ENCODE measurements around the gene USPL1. TPM values are rescaled to one million over a fixed set of nuclear protein-coding genes. Genes with fewer than 3 reads are reported as not detected.

The USPL1 gene
- total and polyA plus RNA-seq, 2 experiments from 2014 or later, result 10.0 to 13.0 TPM

GRCh38 chr13:30687601-30688000, 69.9 kb downstream of the USPL1 start:
- in situ Hi-C loops (cut with MboI), result loop anchor here (5.0 kb wide), 1 partner anchor 105 kb away; no protein-coding TSS in a partner anchor
- Histone ChIP-seq H3K9me2 (ENCODE audit: insufficient read depth) (no peaks in the 10 kb centered on the region), H3K9ac (no peak overlapping the region), H3F3A (ENCODE audit: insufficient read depth) (peaks cover 3% of the 10 kb centered on the region; the same call in 1 of the 2 replicates), H3K27me3 (replicated peaks; ENCODE audit: insufficient read depth) (no peaks in the 10 kb centered on the region), H3K27ac (no peak overlapping the region), H3K36me3 (ENCODE audit: low read depth) (no peaks in the 10 kb centered on the region), H4K20me1 (ENCODE audit: insufficient read depth) (no peaks in the 10 kb centered on the region), H3K9me3 (ENCODE audit: low read depth) (no peaks in the 10 kb centered on the region), H3K79me2 (ENCODE audit: insufficient read depth) (no peaks in the 10 kb centered on the region), H3K4me1 (ENCODE audit: insufficient read depth) (peaks cover 3% of the 10 kb centered on the region; the same call in 1 of the 2 replicates), H2AFZ (no peak overlapping the region), H3K4me3 (no peak overlapping the region), H3K4me2 (ENCODE audit: unreplicated experiment) (no peak overlapping the region)
- 89 to 94% methylated on average over 3 of the region's 3 CpGs for WGBS, 2 experiments (ENCODE audit: low coverage in 1 of 2, low lambda C conversion rate in 2 of 2, missing lambda C conversion rate in 2 of 2)
- no peak for TF ChIP-seq EZH2 (IDR thresholded peaks at IDR 0.05; ENCODE audit: insufficient read depth, poor library complexity, severe bottlenecking)
- TF ChIP-seq EZH2phosphoT487 (IDR thresholded peaks at IDR 0.05; ENCODE audit: insufficient read depth, low read depth), result no peak
- DNase-seq, result no peak

- in situ Hi-C loops (cut with MboI), result loop anchor here (5.0 kb wide), 1 partner anchor 103 kb away; no protein-coding TSS in a partner anchor
- Histone ChIP-seq H3K27me3 (replicated peaks; ENCODE audit: insufficient read depth) (no peaks in the 10 kb centered on the region), H3K36me3 (ENCODE audit: low read depth) (no peaks in the 10 kb centered on the region), H3K9ac (peak overlapping the region; percentile 71), H3K9me2 (ENCODE audit: insufficient read depth) (no peaks in the 10 kb centered on the region), H3K27ac (peak overlapping the region; percentile 74; the same call in 1 of the 2 replicates), H3K4me3 (peak overlapping the region; percentile 76), H3K79me2 (ENCODE audit: insufficient read depth) (no peaks in the 10 kb centered on the region), H3K4me1 (ENCODE audit: insufficient read depth) (peaks cover 3% of the 10 kb centered on the region; the same call in 1 of the 2 replicates), H3K4me2 (ENCODE audit: unreplicated experiment) (peak overlapping the region; percentile 78), H3K9me3 (ENCODE audit: low read depth) (no peaks in the 10 kb centered on the region), H2AFZ (peak overlapping the region; percentile 86), H4K20me1 (ENCODE audit: insufficient read depth) (no peaks in the 10 kb centered on the region), H3F3A (ENCODE audit: insufficient read depth) (peaks cover 3% of the 10 kb centered on the region; the same call in 1 of the 2 replicates)
- no peak for DNase-seq
- 84 to 92% methylated on average over 13 to 14 of the region's 14 CpGs for WGBS, 2 experiments (ENCODE audit: low coverage in 1 of 2, low lambda C conversion rate in 2 of 2, missing lambda C conversion rate in 2 of 2)
- TF ChIP-seq EZH2phosphoT487 (IDR thresholded peaks at IDR 0.05; ENCODE audit: insufficient read depth, low read depth) (no peak), EZH2 (IDR thresholded peaks at IDR 0.05; ENCODE audit: insufficient read depth, poor library complexity, severe bottlenecking) (no peak)
Measured at GRCh38 chr13:30689752-30690151, 72.0 kb downstream of the USPL1 start.

GRCh38 chr13:30690282-30691188, 72.8 kb downstream of the USPL1 start:
- Histone ChIP-seq H3K4me3 (peak overlapping the region; percentile 76), H3K9ac (peak overlapping the region; percentile 71)
- WGBS, 2 experiments (ENCODE audit: low coverage in 1 of 2, low lambda C conversion rate in 2 of 2, missing lambda C conversion rate in 2 of 2), result 1 to 8% methylated on average over 19 to 20 of the region's 21 CpGs

GRCh38 chr13:30692113-30692512, 74.4 kb downstream of the USPL1 start:
- Histone ChIP-seq H3K9me3 (ENCODE audit: low read depth) (no peaks in the 10 kb centered on the region), H3K36me3 (ENCODE audit: low read depth) (no peaks in the 10 kb centered on the region), H3K27me3 (replicated peaks; ENCODE audit: insufficient read depth) (no peaks in the 10 kb centered on the region), H3K27ac (no peak overlapping the region), H2AFZ (no peak overlapping the region), H3K4me1 (ENCODE audit: insufficient read depth) (peaks cover 3% of the 10 kb centered on the region; the same call in 1 of the 2 replicates), H3K4me3 (no peak overlapping the region), H4K20me1 (ENCODE audit: insufficient read depth) (no peaks in the 10 kb centered on the region), H3K79me2 (ENCODE audit: insufficient read depth) (no peaks in the 10 kb centered on the region), H3F3A (ENCODE audit: insufficient read depth) (peaks cover 3% of the 10 kb centered on the region; the same call in 1 of the 2 replicates), H3K4me2 (ENCODE audit: unreplicated experiment) (no peak overlapping the region), H3K9ac (no peak overlapping the region), H3K9me2 (ENCODE audit: insufficient read depth) (no peaks in the 10 kb centered on the region)
- 94 to 100% methylated on average over 1 of the region's 1 CpG for WGBS, 2 experiments (ENCODE audit: low coverage in 1 of 2, low lambda C conversion rate in 2 of 2, missing lambda C conversion rate in 2 of 2)
- TF ChIP-seq EZH2phosphoT487 (IDR thresholded peaks at IDR 0.05; ENCODE audit: insufficient read depth, low read depth) (no peak), EZH2 (IDR thresholded peaks at IDR 0.05; ENCODE audit: insufficient read depth, poor library complexity, severe bottlenecking) (no peak)
- DNase-seq, result no peak
- in situ Hi-C loops (cut with MboI), result no loop called here

More at GRCh38 chr13:30690282-30691188, 72.8 kb downstream of the USPL1 start:
- no peaks in the 10 kb centered on the region for H3K9me2 ChIP-seq (ENCODE audit: insufficient read depth)
- H3F3A ChIP-seq (ENCODE audit: insufficient read depth), result peaks cover 3% of the 10 kb centered on the region; the same call in 1 of the 2 replicates
- peak; percentile 96 for DNase-seq
- H4K20me1 ChIP-seq (ENCODE audit: insufficient read depth), result no peaks in the 10 kb centered on the region
- H2AFZ ChIP-seq, result peak overlapping the region; percentile 86
- no peak for TF ChIP-seq EZH2 (IDR thresholded peaks at IDR 0.05; ENCODE audit: insufficient read depth, poor library complexity, severe bottlenecking)
- no peak for TF ChIP-seq EZH2phosphoT487 (IDR thresholded peaks at IDR 0.05; ENCODE audit: insufficient read depth, low read depth)
- no peaks in the 10 kb centered on the region for H3K79me2 ChIP-seq (ENCODE audit: insufficient read depth)
- no peaks in the 10 kb centered on the region for H3K27me3 ChIP-seq (replicated peaks; ENCODE audit: insufficient read depth)
- H3K4me1 ChIP-seq (ENCODE audit: insufficient read depth), result peaks cover 3% of the 10 kb centered on the region; the same call in 1 of the 2 replicates
- in situ Hi-C loops (cut with MboI), result no loop called here
- no peaks in the 10 kb centered on the region for H3K36me3 ChIP-seq (ENCODE audit: low read depth)
- H3K9me3 ChIP-seq (ENCODE audit: low read depth), result no peaks in the 10 kb centered on the region
- H3K27ac ChIP-seq, result peak overlapping the region; percentile 74
- peak overlapping the region; percentile 78 for H3K4me2 ChIP-seq (ENCODE audit: unreplicated experiment)
